Fibroblast of skin of scalp (primary cell): Measurements from ENCODE around the gene CATSPERZ.

Experiments
- DNase-seq: peaks from one replicate; pipeline ENCODE4 v3.0.0-alpha.2; 2013

CATSPERZ gene

DNA sequence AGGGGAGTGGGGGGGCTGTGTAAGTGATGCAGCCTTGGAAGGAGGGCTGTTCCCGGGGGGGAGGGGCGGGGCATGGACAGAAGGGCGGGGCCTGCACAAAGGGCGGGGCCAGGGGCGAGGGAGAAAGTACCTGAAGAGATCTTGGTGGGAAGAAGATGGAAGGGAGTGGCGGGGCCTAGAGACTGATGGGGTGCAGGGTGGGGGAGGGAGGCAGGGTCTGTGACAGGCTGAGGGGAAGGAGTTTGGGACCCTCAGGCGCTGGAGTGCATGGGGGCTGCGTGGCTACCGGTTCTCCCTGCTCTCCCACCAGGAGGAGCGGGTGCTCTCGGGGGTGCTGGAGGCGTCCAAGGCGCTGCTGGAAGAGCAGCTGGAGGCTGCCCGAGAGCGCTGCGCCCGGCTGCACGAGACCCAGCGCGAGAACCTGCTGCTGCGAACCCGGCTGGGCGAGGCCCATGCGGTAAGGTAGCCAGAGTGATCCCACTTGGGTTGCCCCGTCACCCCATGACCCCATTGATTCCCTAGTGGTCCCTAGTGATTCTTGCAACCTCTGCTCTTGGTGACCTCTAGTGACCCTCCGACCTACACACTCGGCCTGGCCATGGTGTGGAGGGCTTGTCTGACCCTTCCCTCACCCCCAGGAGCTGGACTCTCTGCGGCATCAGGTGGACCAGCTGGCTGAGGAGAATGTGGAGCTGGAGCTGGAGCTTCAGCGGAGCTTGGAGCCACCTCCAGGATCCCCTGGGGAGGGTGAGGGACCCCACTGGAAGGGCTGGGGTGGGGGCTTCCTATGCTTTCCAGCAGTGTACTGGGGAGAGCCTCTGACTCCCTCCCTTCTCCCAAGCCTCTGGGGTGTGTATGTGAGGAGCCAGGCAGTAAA lies 42.9 kb downstream of the CATSPERZ start:
- DNase-seq = no peak

DNA sequence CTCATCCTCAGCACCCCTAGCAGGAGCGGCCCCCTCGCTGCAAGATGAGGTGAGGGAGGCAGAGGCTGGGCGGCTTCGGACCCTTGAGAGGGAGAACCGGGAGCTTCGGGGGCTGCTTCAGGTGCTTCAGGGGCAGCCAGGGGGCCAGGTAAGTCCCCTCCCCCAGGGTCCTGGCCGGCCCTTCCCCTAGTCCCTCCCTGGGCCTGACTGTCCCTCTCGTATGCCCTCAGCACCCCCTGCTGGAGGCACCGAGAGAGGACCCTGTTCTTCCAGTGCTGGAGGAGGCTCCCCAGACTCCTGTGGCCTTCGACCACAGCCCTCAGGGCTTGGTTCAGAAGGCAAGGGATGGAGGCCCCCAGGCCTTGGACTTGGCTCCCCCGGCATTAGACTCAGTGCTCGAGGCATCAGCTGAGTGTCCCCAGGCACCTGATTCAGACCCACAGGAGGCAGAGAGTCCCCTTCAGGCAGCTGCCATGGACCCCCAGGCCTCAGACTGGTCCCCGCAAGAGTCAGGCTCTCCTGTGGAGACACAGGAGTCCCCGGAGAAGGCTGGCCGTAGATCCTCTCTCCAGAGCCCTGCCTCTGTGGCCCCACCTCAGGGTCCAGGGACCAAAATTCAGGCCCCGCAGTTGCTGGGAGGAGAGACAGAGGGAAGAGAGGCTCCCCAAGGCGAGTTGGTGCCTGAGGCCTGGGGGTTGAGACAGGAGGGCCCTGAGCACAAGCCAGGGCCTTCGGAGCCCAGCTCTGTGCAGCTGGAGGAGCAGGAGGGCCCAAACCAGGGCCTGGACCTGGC lies 43.8 kb downstream of the CATSPERZ start:
- no peak for DNase-seq

DNA sequence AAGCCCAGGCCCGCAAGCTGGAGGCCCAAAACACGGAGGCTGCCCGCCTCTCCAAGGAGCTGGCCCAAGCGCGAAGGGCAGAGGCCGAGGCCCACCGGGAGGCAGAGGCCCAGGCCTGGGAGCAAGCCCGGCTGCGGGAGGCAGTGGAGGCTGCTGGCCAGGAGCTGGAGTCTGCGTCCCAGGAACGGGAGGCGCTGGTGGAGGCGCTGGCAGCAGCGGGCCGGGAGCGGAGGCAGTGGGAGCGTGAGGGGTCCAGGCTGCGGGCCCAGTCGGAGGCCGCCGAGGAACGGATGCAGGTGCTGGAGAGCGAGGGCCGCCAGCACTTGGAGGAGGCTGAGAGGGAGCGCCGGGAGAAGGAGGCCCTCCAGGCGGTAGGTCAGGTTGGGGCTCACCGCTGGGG lies 44.6 kb downstream of the CATSPERZ start:
- DNase-seq = no peak

DNA sequence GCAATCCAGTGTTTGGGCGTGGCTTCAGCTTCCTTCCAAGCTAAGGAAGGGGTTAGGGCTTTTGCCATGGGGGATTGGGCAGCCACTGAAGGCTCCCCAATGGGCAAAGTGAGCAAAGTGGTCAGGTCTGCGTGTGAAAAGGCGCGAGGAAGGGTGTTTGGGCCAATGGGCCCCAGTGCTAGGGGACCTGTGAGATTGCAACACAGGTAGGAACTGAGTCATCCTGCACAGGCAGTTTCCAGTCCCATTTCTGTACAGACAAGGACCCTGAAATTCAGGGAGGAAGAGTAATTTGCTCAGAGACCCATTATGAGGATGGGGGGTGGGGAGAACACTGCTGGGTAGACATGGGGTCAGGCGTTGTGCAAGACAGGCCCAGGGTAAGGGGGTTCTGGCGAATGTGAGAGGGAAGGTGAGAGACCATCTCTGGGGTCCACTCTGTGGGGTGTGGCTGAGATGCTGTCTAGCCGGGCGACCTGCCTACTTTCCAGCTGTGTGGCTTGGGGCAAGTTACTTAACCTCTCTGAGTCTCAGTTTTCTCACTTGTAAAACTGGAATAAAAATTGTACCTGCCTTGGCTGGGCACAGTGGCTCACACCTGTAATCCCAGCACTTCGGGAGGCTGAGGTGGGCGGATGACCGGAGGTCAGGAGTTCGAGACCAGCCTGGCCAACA lies 47.2 kb downstream of the CATSPERZ start:
- DNase-seq = no peak

DNA sequence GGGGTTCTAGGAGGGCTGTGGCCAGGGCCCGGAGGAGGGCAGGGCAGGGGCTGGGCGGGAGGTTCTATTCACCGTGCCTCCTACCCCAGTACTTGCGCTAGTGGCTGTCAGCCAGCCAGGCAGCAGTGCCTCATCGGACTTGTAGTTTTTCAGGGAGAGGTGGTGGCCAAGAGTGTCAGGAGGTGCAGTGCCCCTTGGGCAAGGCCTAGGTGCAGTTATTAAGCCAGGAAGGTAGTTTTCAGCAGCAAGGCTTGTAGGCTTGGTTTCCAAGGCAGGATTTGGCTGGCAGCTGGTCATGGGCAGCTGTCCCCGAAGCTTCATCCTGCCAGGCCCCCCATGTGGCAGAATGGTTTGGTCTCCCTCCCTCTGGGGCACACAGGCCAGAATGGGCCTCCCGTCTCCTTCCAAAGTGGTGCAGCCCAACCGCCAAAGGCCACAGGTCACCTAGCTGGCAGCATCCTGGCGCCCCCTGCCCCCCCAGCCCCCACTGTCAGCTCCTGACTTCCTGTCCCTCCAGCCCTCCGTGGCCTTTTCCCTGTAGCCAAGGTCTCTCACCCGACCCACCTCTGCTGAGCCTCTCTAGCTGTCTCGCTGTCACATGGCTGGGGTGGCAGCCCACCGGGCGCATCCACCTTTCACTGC lies 48.3 kb downstream of the CATSPERZ start:
- no peak for DNase-seq

DNA sequence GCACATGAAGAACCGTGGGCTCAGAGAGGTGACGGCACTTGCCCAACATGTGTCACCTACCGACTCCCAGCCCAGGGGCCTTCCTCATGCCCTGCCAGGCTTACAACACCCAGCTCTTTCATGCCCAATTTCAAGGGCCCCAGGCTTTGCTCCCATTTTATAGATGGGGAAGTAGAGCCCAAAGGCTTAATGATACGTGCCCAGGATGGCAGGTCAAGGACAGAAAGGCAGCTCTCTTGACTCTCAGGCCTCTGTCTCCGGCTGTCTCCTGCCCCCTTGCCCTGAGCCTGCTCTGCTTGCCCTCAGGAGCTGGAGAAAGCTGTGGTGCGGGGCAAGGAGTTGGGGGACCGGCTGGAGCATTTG lies 48.8 kb downstream of the CATSPERZ start:
- no peak for DNase-seq

DNA sequence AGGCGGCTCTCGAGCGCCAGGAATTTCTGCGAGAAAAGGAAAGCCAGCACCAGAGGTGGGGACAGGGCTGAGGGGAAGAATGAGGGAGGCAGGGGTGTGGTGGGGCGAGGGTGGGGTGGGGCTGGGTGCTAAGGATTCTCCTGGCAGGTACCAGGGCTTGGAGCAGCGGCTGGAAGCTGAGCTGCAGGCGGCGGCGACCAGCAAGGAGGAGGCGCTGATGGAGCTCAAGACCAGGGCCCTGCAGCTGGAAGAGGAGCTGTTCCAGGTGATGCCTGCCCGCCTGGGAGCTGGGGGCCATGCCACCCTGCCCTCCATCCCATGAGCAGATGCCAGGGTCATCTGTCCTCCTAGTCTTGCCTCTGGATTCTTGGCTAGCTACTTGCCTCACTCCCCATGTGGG lies 49.2 kb downstream of the CATSPERZ start:
- DNase-seq = no peak

DNA sequence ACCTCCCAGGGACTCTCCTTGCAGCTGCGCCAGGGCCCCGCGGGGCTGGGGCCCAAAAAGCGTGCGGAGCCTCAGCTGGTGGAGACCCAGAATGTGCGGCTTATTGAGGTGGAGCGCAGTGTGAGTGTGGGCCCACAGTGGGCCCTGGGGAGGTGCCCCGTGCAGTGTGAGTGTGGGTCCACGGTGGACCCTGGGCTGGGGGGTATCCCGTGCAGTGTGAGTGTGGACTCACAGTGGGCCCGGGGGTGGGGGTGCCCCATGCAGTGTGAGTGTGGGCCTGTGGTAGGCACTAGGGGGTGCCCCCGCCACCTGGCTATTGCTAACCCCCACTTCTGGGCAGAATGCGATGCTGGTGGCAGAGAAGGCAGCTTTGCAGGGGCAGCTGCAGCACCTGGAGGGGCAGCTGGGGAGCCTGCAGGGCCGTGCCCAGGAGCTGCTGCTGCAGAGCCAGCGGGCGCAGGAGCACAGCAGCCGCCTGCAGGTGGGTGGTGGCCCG lies 51.0 kb downstream of the CATSPERZ start:
- no peak for DNase-seq

DNA sequence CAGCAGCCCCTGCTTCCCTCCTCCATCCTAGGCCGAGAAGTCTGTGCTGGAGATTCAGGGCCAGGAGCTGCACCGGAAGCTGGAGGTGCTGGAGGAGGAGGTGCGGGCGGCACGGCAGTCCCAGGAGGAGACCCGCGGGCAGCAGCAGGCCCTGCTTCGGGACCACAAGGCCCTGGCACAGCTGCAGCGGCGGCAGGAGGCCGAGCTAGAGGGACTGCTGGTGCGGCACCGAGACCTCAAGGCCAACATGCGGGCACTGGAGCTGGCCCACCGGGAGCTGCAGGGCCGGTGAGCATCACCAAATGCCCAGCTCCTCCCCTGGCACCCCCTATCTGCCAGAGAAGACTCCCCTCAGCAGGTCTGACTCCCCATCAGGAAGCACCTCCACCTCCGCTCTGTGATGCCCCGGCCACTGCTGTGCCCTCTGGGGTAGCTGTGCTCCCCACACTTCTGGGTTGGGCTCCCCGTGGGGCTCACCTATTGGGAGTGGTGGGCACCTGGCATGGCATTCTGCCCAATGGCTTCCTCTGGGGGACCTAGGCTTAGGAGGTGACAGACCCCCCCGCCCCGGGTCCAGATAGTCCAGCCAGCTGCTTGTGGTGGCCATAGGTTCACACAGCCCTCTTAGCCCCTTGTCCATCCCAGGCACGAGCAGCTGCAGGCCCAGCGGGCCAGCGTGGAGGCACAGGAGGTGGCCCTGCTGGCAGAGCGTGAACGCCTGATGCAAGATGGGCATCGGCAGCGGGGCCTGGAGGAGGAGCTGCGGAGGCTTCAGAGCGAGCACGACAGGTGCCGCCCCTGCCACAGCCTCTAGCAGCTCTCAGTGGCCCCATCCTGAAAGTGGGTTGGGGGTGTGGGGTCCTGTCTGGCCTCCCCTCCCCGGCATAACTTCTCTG lies 52.2 kb downstream of the CATSPERZ start:
- no peak for DNase-seq

DNA sequence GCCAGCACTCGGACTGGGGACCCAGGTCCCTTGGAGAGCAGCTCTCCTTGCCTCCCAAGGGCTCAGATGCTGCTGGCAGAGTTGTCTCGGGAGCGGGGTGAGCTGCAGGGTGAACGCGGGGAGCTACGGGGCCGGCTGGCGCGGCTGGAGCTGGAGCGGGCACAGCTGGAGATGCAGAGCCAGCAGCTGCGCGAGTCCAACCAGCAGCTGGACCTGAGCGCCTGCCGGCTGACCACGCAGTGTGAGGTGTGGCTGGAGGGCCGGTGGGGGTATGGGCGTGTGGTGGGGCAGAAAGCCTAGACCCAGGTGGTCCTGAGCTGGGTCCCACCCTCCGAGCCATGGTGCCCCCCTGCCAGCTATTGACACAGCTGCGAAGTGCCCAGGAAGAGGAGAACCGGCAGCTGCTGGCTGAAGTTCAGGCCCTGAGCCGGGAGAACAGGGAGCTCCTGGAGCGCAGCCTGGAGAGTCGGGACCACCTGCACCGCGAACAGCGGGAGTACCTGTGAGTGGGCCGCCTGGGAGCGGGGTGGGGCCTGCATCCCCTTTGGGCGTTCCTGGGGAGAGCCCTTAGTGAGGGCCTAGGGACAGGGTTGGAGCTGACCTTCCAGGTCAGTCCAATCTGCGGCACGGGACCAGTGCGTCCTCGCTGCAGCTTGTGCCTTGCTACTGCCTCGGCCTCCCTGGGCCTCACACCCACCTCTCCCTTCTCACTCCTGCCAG lies 53.0 kb downstream of the CATSPERZ start:
- DNase-seq = no peak

DNA sequence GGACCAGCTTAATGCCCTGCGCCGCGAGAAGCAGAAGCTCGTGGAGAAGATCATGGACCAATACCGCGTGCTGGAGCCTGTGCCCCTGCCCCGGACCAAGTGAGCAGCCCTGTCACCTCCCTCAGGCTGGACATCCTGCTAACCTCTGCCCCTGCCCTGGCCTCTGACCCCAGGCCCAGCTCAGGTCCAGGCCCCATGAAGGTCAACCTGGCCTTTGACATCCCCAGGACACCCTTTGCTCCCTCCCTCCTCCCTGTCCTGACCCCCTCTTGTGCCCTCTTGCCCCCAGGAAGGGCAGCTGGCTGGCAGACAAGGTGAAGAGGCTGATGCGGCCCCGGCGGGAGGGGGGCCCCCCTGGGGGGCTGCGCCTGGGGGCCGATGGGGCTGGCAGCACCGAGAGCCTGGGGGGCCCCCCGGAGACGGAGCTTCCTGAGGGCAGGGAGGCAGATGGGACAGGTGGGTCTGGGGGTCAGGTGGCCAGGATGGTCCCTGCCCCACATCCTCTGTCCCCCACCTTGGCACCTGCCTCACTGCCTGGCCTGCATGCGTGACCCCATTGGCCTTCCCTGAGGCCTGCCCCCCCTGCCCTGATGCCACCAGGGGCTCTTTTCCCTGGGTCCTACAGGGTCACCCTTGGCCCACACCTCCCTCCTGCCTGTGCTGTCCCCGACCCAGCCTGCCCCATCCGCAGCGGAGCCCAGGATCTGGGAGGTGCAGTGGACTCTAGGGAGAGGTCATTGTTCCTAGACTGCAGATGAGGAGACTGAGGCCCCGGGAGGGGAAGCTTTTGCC lies 53.8 kb downstream of the CATSPERZ start:
- DNase-seq = no peak
